HG03520 (cell line): ENCODE data around the gene PDE3A.

Experiments used
- ATAC-seq: cut with Tn5 transposase; IDR thresholded peaks from one replicate; pipeline ENCODE4 v1.9.1; 2021; ENCODE audit warnings: mild to moderate bottlenecking, moderate library complexity; ENCODE audit not compliant: unreplicated experiment

The PDE3A gene

DNA sequence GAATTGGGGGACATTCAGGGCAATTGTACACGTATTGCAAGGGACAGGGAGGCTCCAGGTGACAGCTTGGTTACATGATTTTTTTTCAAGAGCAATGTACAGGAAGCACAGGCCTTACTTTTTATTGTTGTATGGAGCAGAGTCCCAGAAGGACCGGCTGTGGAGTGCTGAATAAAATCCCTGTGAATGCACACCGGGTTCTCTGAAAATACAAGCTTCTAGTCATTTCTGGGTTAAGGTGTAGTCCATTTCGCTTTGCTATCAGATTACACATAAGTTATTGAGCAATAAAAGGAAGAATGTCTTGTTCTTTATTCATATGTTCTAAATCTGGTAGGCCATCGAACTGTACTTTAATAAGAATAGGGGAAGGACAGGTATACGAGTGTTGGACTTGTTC lies 52.2 kb downstream of the PDE3A start:
- no peak for ATAC-seq

GRCh38 chr12:20421421-20421820 lies 53.1 kb downstream of the PDE3A start:
- no peak for ATAC-seq

GRCh38 chr12:20423557-20423956 lies 55.2 kb downstream of the PDE3A start:
- no peak for ATAC-seq

GRCh38 chr12:20424841-20425240 lies 56.5 kb downstream of the PDE3A start:
- ATAC-seq = no peak

DNA sequence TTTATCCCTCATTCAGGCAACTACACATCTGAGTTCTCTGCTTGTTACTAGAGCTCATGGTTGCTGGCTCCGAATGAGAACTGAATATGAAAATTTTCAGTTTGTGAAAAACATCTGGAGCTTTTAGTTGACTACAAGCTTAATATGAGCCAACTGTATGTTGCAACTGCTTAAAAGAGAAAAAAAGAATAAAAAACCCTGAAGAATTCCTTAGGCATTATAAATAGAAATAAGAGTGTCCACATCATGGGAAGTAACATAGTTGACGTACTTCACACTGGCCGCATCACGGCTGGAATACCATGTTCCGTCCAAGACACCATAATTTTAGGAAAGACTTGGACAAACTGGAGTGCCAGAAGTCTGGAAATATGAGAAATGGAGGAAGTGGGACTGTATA lies 57.9 kb downstream of the PDE3A start:
- no peak for ATAC-seq

DNA sequence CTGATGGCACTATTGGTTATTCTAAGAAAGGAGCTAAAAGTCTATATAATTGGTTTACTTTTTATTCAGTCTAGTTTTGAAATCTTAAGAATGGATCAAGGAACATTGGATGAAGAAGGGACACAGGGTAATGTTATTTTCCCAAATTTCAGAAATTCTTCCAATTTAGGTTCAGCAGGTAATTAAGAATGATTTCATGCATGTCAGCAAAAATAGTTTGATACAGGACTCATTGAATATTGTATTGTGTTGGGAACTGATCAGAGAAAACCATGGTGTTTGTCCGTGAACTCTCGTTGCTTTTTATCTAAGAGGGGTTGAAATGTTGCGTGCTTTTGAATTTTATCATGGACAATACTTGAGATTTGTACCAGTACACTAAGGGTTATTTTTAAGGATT lies 58.6 kb downstream of the PDE3A start:
- no peak for ATAC-seq

DNA sequence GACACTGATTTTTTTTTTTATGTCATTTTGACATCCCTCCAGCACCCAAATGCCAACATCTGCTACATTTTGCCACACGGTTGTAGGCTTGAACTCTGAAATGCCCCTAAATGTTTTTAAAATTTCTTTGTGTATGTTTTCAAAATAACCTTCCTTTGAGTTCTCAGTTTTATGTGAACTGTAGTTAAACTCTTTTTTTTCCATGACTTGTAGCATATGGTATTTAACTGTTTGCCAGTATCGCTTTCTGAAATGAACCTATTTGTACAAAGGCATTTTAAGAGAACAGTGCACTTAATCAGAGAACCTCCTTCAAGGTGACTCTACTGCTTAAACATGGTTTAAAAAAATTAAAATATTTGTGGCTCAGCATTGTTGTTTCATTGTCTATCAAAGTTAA lies 61.5 kb downstream of the PDE3A start:
- ATAC-seq = no peak

DNA sequence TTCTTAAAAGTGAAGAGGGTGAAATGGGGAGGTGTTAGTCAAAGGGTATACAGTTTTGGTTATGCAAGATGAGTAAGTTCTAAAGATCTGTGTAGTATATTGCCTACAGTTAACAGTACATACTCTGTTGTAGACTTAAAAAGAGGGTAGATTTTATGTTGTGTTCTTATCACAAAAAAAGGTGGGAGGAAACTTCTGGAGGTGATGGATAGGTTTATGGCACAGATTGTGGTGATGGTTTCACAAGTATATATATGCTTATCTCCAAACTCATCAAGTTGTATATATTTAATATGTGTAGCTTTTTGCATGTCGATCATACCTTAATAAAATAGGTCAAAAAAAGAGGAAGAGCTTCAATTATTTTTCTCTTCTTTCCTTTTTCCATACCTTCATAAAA lies 64.0 kb downstream of the PDE3A start:
- no peak for ATAC-seq

- no peak for ATAC-seq
These were observed 66.7 kb downstream of the PDE3A start for GRCh38 chr12:20434996-20435395.

- ATAC-seq = no peak
These were observed 68.0 kb downstream of the PDE3A start for GRCh38 chr12:20436316-20436715.

GRCh38 chr12:20438299-20438779 lies 70.0 kb downstream of the PDE3A start:
- no peak for ATAC-seq

DNA sequence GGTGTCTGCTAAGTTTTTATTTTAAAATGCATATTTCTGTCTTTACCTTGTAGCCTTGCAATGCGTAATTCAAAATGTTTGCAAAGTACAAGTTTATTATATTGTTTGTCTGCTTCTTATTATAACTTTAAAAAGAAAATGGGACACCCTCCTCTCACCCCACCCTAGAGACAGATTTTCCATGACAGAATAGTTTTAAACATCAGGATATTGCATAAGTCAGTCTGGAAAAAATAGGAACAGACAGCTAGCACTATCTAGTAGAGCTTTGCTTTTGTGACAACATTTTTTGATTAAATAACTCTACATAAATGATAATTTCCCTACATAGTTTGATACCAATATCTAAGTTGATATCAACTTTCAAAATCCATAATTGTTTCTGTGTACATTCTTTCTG lies 71.3 kb downstream of the PDE3A start:
- no peak for ATAC-seq

DNA sequence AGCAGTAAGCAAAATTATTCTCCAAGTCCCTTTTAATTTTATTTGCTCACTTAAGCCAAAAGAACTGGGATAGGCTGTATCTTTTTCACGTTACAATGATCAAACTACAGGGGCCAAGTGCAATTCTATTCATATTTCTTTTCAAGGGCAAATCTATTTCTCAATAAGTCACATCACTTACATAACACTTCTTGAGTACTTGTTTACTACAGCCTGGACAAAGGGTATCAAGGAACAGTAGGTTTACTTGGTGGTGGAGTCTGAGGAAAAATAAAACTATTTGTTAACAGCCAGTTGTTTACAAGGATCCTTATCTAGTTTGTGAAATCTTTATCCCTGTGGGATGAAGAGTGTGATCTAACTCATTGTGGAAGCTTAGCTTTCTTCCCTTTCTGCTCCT lies 72.1 kb downstream of the PDE3A start:
- no peak for ATAC-seq

GRCh38 chr12:20442322-20442721 lies 74.0 kb downstream of the PDE3A start:
- ATAC-seq = no peak

DNA sequence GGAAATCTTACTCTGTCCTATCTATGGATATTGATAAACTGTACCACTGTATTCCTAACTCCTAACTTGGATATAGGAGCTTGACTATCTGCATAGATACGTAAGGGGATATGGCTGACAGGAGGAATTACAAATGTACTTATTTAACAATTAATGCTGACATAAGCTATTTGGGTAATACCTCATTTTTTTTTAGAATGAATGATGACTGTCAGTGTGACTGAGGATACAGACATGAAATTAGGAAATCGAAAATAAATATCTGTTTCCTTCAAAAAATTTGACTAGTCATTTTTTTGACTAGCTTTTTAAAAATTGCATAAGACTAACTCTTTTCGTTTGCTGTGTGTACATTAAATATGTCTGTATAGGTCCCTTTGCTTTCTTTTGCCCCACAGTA lies 74.9 kb downstream of the PDE3A start:
- no peak for ATAC-seq

DNA sequence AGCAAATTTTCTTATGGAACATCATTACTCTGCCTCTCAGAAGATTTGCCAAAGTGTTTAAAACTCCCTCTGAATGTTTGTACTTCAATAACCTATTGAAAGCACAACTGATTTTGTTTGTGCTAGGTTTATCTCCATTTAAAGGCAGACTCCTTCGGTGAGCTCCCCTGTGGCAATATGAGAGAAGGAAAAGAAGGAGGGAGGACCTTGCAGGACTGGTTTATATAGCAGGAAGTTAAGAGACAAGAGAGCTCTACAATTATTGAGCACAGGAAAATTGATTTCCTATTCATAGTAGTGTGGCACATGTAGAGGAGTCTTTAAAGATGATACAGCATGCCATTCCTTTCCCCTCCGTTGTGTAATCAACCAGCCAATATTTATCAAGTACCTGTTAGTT lies 75.5 kb downstream of the PDE3A start:
- no peak for ATAC-seq

- no peak for ATAC-seq
These were observed 76.3 kb downstream of the PDE3A start for GRCh38 chr12:20444595-20445170.

- no peak for ATAC-seq
These were observed 77.3 kb downstream of the PDE3A start for GRCh38 chr12:20445687-20446086.

DNA sequence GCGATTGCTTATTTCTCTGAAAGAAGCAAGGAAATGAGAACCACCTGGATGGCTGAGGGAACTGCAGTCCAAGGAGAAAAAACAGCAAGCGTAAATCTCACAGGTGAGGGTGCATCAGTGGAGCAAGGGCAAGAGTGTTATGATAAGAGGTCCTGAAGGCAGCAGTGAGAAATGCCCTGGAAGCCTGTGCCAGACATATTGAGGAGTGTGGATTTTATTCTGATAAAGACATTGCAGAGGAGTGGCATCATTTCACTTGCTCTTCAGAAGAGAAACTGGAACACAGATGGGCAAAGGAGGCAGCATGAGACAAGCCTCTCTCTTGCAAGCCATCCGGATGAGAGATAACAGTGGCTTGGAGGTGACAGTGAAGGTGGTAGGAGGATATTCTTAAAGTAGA lies 78.5 kb downstream of the PDE3A start:
- no peak for ATAC-seq

DNA sequence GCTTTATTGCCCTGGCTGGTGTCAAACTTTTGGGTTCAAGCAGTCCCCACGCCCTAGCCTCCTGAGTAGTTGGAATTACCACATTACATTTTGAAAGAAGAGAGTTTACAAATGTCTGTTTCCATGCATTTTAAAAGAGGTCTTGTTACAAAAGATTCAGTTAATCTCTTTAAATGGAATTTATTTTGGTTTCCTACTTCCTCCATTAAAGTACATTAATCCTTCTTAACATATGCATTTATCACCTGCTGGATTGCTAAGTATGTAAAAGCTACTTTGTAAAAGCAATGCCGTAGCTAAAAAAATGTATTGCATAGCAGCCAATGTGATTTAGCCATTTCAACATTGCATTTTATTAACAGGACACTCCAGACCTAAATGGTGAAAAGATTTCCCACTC lies 80.4 kb downstream of the PDE3A start:
- no peak for ATAC-seq

DNA sequence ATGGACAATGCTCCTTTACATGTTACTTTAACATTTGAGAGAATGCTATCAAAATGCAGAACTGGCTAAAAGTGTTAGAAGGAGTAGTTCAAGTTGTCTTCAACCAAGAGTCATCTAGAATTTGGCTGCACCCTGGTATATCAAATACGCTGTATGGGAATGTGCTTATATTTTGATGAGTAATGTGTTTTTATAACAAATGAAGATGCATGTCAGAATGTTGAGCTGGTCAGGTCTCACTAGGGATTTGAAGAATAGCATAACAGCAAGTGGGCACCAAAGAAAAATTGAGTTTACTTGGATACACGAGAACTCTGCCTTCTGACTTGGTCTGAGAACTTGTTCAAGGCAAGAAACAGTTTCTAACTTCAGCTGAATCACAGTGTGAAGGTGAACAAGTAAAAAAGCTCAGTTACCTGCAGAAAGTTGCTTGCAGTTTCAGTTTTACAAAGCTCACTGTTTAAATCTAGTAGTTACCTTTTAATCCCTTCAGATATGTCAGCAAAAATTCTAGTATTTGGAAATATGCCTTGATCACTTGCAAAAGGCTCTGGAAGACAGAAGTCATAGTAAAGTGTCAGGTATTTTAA lies 82.3 kb downstream of the PDE3A start:
- no peak for ATAC-seq

GRCh38 chr12:20451761-20452160 lies 83.4 kb downstream of the PDE3A start:
- ATAC-seq = no peak

DNA sequence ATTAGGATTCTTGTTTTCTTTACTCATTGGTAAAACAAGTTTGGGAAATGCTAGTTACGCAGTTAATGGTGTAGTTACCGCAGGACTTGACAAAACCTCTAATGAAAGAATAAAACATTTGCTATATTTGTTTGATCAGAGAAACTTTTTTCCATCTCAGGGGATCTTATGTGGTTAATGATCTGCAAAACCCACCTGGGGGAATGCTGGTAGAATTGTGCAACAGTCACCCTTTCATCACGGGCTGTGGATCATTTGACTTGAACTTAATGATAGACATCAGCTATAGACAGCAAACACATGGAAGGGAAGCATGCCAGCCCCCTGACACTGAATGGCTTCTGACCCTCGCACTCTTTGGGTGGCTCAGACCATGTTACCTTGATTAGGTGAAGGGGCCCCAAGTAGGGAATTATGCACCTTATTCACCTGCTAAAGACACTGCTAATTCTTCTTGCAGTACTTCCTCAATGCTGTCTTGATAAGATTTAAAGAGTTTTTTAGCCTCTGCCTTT lies 84.2 kb downstream of the PDE3A start:
- ATAC-seq = no peak
